OCI-LY1 (cell line): ENCODE results near the gene MRM2.

Source experiments
- EZH2 ChIP-seq: fragments of 200-600 bp; sonication (generic), shearing (Covaris generic); IDR thresholded peaks from 2 replicates; pipeline ENCODE4 v1.8.0; 2017; ENCODE audit warnings: borderline replicate concordance, mixed run types, mild to moderate bottlenecking, antibody characterized with exemption, low read length, moderate library complexity, mixed read lengths
- TF ChIP-seq, protein P1 (sequence below): fragments of 200-600 bp; sonication (generic), shearing (Covaris generic); IDR thresholded peaks from 2 replicates; pipeline ENCODE4 v1.5.1; 2017; ENCODE audit warnings: mild to moderate bottlenecking, antibody characterized with exemption, low read length, moderate library complexity, mixed read lengths

- TF ChIP-seq, protein P1, sequence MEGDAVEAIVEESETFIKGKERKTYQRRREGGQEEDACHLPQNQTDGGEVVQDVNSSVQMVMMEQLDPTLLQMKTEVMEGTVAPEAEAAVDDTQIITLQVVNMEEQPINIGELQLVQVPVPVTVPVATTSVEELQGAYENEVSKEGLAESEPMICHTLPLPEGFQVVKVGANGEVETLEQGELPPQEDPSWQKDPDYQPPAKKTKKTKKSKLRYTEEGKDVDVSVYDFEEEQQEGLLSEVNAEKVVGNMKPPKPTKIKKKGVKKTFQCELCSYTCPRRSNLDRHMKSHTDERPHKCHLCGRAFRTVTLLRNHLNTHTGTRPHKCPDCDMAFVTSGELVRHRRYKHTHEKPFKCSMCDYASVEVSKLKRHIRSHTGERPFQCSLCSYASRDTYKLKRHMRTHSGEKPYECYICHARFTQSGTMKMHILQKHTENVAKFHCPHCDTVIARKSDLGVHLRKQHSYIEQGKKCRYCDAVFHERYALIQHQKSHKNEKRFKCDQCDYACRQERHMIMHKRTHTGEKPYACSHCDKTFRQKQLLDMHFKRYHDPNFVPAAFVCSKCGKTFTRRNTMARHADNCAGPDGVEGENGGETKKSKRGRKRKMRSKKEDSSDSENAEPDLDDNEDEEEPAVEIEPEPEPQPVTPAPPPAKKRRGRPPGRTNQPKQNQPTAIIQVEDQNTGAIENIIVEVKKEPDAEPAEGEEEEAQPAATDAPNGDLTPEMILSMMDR: no peak
- TF ChIP-seq EZH2: no peak
Measured at GRCh38 chr7:2256306-2257045, 14.5 kb upstream of the MRM2 start.
